GM18505 (cell line): ENCODE results near the gene PCCB.
A peak's percentile ranks its signal among the peaks of the same experiment; 100 is the strongest.
"Not testable (repeated sequence)": the region's sequence is repeated elsewhere in the genome, so short reads cannot be mapped to it uniquely, and the experiment has no call there.

ENCODE experiments used
- ATAC-seq: cut with Tn5 transposase; IDR thresholded peaks from one replicate; pipeline ENCODE4 v1.9.1; 2021; ENCODE audit not compliant: unreplicated experiment
- POLR2A ChIP-seq: IDR thresholded peaks from 4 replicates; pipeline ENCODE4 v1.6.1; 2011; ENCODE audit warnings: borderline replicate concordance; ENCODE audit not compliant: insufficient read depth, insufficient read length; ENCODE audit errors: extremely low read depth

PCCB gene

DNA sequence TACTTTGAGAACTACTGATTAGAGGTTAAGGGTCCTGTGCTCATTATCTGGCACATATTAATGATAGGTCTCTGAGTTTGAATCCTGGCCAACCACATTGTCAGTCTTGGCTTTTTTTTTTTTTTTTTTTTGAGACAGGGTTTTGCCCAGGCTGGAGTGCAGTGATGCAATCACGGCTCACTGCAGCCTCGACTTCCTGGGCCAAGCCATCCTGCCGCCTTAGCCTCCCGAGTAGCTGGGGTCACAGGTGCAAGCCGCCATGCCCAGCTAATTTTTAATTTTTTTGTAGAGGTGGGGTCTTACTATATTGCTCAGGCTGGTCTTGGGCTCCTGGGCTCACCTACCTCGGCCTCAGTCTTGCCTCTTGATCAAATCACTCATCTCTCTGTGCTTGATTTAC is 547 bp upstream of the PCCB start:
- no peak for ATAC-seq
- TF ChIP-seq POLR2A, result no peak

DNA sequence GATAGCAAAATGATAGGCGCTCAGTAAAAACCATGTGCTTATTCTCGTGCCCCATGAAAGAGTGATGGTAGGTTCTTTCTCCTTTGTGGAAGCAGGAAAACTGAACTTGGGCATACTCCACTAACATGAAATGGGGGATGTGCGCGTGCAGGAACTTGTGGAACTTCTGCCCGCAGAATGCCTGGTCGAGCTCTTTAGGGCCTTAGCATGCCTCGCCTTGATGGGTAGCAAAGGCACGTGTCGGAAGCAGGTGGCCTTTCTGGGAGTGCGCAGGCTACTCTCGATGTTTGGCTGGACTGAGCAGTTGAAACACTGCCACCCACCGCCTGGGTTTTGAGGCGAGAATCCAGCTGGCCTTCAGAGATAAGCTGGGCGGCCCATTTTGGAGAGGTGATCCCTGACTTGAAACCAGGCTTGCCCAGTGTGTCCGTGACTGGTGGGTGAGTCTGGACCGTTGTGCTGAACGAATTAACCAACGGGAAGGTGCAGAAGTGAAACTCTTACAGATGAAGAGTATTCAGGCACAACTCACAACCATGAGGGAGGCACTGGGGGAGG is 842 bp downstream of the PCCB start:
- TF ChIP-seq POLR2A, result no peak
- no peak for ATAC-seq

- no peak for ATAC-seq
- no peak for TF ChIP-seq POLR2A
Measured at GRCh38 chr3:136251511-136251910, 1.4 kb downstream of the PCCB start.

DNA sequence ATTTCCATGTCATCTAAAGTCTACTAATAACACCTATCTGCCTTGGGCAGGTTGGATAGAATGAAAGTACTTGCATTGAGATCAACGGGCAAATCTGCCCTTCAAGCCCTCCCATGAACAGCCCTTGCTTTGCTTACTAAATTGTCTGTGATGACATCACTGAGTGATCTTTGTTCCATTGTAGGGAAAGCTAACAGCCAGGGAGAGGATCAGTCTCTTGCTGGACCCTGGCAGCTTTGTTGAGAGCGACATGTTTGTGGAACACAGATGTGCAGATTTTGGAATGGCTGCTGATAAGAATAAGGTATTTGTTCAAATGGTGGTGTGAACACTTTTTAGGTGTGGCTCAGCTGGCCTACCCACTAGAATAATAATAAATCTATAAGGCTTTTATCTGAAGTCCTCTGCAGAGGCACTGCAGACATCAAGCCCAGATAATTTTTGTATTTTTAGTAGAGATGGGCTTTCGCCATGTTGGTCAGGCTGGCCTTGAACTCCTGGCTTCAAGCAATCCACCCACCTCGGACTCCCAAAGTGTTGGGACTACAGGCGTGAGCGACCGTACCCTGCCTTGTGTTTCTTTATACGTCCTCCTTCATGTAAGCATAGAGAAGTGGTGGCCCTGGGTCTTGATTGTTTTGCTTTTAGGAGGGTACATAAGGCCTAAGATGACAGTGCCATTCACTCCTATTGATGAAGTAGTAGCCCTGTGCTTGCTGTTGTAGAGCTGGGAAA is 5.7 kb downstream of the PCCB start:
- TF ChIP-seq POLR2A, result no peak
- ATAC-seq, result no peak

- no peak for TF ChIP-seq POLR2A
- ATAC-seq, result no peak
Measured at GRCh38 chr3:136258199-136258598, 8.1 kb downstream of the PCCB start.

DNA sequence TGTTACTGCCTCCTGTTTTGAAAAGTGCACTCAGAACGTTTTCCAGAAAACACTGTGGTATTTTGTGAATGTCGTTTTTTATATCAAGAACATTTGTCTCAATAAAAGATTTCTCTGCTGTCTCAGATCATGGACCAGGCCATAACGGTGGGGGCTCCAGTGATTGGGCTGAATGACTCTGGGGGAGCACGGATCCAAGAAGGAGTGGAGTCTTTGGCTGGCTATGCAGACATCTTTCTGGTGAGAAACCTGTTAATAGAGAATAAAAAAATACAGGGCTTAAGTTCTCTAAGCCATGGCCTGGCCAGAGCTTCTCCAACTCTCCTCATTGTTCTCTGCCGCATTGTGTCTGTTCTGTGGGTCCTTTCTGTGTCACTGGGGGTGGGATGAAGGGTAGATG is 11.7 kb downstream of the PCCB start:
- no peak for TF ChIP-seq POLR2A
- ATAC-seq, result no peak

DNA sequence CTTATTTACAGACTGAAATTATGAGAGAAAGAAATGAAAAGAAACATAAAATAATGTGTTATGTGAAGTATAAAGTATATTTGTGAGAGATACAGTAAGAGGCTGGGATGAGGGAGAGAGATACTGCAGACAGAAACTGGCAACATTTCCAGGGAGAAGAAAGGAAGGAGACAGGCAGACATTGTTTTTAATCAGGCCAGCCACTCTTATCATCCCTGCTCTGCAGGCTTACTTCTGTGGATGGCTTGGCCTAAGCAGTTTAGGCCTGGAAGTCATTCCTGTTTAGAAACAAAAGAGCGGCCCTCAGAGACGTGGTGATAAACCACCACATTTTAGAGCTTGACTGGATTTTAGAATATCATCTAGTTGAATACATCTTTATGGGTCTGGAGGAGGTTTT is 12.4 kb downstream of the PCCB start:
- no peak for TF ChIP-seq POLR2A
- ATAC-seq, result no peak

DNA sequence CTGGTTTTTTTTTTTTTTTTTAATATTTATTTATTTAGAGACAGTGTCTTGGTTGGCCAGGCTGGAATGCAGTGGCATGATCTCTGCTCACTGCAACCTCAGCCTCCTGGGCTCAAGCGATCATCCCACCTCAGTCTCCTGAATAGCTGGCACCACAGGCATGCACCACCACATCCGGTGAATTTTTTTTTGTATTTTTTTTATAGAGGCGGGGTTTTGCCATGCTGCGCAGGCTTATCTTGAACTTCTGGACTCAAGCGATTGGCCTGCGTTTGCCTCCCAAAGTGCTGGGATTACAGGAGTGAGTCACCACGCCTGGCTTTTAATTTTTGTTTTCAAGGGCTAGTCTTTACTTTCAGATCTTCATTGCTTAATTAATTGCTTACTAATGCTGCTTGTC is 13.1 kb downstream of the PCCB start:
- TF ChIP-seq POLR2A, result no peak

GRCh38 chr3:136266468-136267125 is 16.5 kb downstream of the PCCB start:
- ATAC-seq, result peak; percentile 78

More for the DNA sequence above, 13.1 kb downstream of the PCCB start:
- no peak for ATAC-seq

GRCh38 chr3:136267235-136267634 is 17.1 kb downstream of the PCCB start:
- no peak for TF ChIP-seq POLR2A
- no peak for ATAC-seq

DNA sequence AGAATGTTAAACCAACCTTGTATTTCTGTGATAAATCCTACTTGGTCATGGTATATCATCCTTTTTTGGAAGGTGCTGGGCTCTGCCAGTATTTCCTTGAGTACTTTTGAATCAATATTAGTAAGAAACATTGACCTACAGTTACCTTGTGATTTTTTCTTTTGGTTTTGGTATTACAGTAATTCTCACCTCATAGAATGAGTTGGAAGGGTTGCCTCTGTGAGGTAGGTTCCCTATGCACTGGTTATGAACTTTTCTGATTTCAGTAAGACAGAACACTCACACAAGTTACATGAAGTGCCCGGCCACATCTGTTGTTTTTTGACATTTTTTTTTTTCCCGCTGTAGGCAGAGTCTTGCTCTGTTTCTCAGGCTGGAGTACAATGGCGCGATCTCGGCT is 20.0 kb downstream of the PCCB start:
- no peak for TF ChIP-seq POLR2A
- ATAC-seq, result peak; percentile 52

GRCh38 chr3:136271626-136272025 is 21.5 kb downstream of the PCCB start:
- not testable (repeated sequence) for ATAC-seq

- no peak for ATAC-seq
- no peak for TF ChIP-seq POLR2A
Measured at GRCh38 chr3:136276049-136276755, 26.1 kb downstream of the PCCB start.

- no peak for TF ChIP-seq POLR2A
- ATAC-seq, result no peak
Measured at GRCh38 chr3:136277115-136277514, 27.0 kb downstream of the PCCB start.
